COR-L47 (cell line): ENCODE data around the gene PRKCA.
"Not testable (repeated sequence)": the region's sequence is repeated elsewhere in the genome, so short reads cannot be mapped to it uniquely, and the experiment has no call there.

Experiments used
- DNase-seq: peaks from one replicate; lab custom pipeline; 2025; lab: John Stamatoyannopoulos, UW

The PRKCA gene

DNA sequence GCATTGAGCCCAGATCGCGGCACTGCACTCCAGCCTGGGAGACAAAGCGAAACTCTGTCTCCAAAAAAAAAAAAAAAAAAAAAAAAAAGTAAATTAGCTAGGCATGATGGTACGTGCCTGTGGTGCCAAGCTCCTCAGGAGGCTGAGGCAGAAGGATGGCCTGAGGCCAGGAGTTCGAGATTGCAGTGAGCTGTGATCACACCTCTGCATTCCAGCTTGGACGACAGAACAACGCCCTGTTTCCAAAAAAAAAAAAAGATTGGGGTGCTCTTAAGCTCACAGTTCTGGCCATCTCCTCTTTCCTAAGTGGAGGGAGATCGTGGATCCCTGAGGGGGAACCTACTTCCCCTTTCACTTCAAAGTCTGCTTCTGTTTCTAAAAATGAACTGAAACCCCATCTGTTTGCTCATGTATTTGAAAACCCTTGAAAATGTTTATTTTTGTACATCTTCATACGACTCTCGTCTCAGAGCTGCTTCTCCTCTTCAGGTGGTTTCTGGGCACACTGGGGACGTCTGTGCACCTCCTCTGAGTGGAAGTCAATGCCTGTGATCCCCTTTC is 138.8 kb downstream of the PRKCA start:
- no peak for DNase-seq

DNA sequence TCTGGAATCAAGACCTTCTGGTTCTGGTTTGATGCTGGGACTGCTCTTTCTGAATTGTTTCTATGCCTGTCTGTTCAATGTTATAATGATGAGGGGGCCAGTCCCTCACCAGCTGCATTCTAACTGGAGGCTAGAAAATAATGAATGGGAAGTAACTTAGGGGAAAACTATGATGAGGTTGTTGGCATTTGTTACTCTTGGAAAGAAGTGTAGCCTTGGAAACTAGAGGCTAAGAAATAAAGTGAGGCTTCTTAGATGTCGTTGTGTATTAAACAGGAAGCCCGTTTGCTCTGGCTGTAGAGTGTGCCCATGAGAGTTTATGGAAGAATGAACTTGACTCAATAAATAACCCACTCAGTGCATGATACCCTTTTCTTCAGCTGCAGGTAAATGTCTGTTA is 140.8 kb downstream of the PRKCA start:
- no peak for DNase-seq

DNA sequence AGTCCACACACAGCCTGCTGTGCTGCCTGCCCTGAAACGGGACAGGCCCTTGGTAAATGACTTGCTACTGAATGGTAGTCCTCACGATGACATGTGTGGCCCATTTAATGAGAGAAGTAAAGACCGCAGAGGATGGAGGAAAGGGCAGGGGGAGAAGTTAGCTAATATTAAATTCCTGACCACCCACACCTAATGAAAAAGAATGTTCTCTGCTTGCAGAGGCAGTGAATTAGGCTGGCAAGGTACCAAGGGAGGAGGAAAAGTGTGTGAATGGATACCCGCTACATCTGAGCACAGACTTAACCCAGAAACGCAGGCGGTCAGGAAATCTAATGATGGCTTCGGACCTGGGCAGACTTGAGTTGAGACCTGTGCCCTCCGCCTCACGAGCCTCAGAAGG is 141.2 kb downstream of the PRKCA start:
- no peak for DNase-seq

- DNase-seq, result no peak
Measured at GRCh38 chr17:66444031-66444430, 141.6 kb downstream of the PRKCA start.

DNA sequence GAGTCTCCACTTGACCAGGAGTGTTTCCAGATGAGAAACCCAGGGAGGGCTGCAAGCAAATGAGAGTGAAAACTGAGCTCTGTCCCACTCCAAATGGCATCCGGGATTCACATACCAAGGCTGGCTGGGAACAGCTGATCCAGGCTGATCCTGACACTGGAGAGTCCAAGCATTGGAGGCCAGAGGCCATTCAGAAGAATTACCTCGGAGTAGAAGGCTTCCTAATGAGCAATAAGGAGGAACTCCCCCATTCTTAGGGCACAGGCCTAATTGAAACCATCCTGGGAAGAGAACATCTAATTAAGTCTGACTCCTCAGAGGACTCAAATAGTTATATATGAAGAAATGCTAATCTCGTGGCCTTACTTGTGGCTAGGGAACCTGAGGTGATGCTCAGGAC is 142.8 kb downstream of the PRKCA start:
- DNase-seq, result no peak

GRCh38 chr17:66446419-66446818 is 144.0 kb downstream of the PRKCA start:
- DNase-seq, result no peak

- DNase-seq, result no peak
Measured at GRCh38 chr17:66447159-66447558, 144.7 kb downstream of the PRKCA start.

- no peak for DNase-seq
Measured at GRCh38 chr17:66448026-66448639, 145.7 kb downstream of the PRKCA start.

DNA sequence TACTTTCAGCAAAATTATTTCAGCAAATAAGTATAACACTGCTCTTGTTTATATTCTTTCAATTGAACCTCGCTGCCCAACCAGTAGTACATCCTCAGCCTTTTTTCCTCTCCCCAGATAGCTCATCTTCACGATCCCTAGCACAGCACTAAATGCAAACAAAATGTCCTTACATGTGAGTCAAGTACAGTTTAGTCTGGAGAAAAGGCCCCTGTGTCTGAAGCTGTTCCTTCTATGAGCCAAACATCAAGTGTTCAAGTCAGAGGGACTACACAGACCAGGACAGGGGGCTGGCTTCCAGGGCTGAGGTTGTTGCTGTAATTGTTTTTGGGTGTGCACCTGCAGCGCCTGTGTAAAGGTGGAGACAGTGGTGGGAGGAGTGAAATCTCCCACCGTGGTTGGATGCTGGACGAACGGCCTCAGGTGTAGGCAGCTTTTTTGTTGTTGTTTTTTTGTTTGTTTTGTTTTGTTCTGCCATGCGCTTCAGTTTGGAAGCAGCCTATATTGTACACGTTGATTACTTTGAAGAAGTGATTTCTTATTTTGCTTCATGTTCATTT is 147.1 kb downstream of the PRKCA start:
- no peak for DNase-seq

- DNase-seq, result no peak
Measured at GRCh38 chr17:66450008-66450851, 147.8 kb downstream of the PRKCA start.

DNA sequence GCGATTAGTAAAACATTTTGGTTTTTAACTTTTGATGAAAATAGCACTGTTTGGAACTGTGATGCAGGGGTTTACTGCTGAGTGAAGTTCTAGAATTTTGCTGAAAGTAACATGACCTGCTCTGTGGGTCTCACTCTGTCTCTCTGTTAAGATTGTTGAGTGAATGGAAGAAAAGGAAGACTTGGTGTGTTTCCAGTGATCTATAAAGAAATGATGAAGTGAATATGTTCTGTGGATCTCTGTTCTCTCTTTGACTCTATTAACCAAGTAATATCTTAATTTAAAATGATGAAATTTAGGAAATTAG is 148.4 kb downstream of the PRKCA start:
- no peak for DNase-seq

DNA sequence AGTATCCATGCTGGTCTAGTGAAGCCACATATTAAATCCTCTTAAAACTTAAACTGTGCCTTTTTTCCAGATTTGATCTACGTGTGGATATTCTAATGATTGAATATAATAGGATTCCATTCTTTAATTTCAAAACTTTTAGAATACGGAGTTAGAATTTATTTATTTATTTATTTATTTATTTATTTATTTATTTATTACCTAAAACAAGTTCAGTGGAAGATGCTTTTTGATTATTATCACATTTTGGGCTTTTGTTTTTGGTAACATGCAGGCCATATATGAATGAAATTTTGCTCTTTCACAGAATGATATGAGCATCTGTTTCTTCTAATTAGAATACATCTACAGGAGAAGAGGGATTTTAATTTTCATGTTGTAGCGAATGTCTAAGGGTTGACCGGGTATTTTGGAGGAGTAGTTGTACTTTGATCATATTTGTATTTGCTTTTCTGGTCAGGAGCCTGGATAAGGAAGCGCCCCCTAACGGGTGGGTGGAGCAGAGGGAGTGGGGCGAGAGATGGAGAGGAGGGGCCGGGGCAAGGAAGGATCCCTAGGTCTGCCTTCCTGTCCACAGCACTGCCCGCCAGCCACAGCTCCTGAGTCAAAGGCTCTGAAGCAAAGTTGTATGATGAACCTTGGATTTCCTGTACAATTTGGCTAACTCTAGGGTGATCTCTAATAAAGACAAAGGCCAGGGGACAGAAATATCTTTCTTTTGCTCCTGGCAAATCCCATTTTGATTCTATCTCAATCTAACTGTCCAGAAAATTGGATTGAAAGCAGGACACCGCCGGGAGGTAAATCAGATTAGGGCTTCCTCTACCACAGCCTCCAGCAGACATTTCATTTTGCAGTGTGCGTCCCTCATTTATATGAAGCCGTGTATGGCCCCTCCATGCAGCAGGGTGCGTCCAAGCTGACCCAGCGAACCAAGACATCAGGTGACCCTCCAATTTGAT is 149.1 kb downstream of the PRKCA start:
- DNase-seq, result no peak

DNA sequence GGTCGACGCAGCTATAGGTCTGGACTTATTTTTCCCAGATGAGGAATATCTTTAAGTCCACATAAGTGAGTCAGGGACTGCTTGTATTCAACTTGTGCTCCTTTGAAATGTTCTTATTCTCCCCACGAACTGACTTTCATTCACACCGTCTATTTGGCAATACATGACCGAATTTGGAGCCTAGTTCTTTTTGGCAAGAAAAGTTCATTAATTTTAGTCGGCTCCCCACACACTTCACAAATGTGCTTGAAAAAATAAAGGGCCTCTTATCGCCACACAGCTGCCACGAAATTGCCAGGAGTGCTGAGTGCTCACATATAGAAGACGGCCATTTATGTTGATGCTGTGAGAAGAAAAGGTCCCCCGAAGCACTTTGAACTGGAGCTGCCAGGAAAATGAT is 152.6 kb downstream of the PRKCA start:
- DNase-seq, result no peak

DNA sequence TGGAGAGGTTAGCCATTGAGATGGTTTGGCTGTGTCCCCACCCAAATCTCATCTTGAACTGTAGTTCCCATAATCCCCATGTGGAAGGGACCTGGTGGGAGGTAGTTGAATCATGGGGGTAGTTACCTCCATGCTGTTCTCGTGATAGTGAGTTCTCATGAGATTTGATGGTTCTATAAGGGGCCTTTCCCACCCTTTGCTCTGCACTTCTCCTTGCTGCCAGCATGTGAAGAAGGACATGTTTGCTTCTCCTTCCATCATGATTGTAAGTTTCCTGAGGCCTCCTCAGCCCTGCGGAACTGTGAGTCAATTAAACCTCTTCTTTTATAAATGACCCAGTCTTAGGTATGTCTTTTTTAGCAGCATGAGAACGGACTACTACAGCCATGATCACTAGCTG is 155.1 kb downstream of the PRKCA start:
- DNase-seq, result not testable (repeated sequence)

DNA sequence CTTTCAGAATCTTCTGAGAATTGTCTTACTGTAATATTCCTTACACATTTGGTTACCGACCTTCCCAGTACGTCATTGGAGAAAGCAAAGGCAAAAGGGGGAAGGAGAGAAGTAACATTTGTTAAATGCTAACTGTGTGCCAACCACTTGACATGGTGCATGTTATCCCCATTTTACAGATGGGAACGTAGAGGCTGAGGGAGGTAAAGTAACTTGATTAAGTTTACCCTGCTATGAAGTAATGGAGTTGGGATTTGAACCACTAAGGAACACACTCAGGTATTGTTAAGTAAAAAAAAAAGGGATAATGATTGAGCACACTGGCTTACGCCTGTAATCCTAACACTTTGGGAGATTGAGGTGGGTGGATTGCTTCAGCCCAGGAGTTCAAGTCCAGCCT is 156.4 kb downstream of the PRKCA start:
- DNase-seq, result no peak

GRCh38 chr17:66459811-66460270 is 157.4 kb downstream of the PRKCA start:
- DNase-seq, result no peak

DNA sequence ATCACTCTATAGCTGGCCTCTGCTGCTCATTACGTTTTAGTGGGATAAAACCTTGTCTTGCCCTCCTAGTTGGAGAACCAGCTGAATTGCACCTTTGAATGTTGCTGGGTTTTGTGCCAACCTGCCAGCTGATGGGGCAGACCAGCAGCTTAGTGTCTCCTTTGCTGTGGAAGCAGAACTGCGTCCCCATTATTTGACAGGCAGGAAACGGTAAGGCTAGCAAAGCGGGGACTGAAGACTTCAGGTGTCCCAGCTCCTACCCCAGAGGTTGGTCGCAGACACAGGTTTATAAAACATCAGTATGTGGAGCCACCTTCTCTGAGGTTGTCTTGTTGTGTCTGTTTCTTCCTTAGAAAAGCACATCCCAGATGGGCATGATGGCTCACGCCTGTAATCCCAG is 158.1 kb downstream of the PRKCA start:
- DNase-seq, result no peak

GRCh38 chr17:66461343-66461995 is 159.1 kb downstream of the PRKCA start:
- DNase-seq, result no peak

DNA sequence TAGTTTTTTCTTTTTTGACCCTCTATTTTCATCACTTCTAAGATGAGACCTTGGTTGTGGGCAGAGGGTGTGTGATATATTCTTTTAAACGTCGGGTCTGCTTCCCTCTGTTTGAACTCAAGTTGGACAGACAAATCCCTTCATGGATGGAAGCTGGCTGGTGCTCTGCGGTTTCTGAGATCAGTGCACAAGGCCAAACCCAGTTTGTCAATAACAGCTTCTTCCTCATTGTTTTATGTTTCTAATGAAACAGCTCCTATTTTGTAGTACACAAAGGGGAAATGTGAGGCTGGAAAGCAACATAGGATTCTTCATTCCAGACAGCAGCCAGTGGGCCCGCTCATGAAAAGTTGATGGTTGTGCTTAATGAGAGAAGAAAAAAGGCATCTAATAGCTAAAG is 159.6 kb downstream of the PRKCA start:
- DNase-seq, result no peak

- no peak for DNase-seq
Measured at GRCh38 chr17:66464921-66465320, 162.5 kb downstream of the PRKCA start.

DNA sequence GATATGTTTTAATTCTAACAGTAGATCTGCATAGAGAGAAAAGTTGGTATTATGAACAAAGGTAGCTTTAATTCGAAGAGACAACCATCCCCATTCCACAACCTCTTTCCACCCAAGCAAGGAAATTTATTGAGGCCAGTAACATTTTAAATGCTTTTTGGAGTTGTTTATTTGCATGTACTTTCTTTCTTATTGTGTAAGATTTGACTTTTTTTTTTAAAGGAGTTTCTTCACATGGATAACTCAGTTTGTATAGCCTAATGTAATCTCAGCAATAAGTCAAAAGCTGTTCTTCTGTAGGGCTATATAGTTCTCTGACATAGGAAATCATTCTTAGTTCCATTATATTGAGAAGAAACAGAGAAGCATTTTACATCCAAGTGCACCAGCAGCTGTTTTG is 163.3 kb downstream of the PRKCA start:
- no peak for DNase-seq
